Stimulated activated CD4-positive, alpha-beta T cell treated with anti-CD3 and anti-CD28 coated beads, Interleukin-12 subunit alpha, Interleukin-12 subunit beta, amount 100 ng/mL, for 4 hours (primary cell): Measurements from ENCODE around the gene AUTS2.

Source experiments
- DNase-seq: peaks from one replicate; pipeline ENCODE4 v3.0.0-alpha.2; 2020

The AUTS2 gene

DNA sequence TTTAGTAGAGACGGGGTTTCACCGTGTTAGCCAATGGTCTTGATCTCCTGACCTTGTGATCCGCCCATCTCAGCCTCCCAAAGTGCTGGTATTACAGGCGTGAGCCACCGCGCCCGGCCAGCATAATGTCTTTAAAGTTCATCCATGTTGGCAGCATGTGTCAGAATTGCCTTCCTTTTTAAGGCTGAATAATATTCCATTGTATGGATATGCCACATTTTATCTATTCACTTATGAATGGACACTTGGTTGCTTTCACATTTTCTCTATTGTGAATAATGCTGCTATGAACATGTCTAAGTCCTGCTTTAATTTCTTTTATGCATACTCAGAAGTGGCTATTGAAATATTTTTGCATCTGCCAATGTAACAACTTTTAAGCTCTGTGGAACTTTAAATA lies 779.7 kb downstream of the AUTS2 start:
- no peak for DNase-seq

DNA sequence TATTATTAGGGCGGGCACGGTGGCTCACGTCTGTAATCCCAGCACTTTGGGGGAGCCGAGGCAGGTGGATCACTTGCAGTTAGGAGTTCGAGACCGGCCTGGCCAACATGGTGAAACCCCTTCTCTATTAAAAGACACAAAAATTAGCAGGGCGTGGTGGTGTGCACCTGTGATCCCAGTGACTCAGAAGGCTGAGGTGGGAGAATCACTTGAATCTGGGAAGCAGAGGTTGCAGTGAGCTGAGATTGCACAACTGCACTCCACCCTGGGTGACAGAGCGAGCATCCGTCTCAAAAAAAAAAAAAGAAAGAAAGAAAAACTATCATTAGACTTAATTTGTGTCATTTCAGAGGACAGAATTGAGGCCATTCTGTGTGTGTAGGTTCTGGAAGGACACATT lies 780.9 kb downstream of the AUTS2 start:
- no peak for DNase-seq

DNA sequence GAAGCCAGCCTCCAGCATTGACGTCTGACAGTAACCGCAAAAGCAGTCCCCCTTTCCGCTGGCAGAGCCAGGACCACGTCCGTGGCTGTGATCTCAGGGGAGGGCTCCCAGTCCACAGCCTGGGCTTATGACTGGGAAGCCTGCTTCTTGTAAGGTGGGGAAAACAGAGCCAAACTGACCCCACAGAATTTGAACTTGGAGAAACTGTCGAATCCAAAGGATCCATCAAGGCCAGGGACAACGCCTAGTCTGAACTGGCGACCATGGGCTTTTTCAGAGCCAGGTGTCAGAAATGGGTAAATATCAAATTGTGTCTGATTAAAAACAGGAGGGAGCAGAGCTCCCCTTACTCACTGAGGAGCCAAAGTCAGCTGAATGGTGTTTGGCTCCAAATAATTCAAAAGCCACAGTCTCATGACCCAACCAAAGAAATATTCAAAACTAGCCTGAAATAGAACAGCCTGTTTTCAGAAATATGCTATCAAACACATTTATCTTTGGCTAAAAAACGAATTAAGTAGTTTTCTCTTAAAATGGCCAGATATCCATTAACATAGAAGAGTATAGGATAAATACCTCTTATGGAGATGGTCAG lies 782.2 kb downstream of the AUTS2 start:
- no peak for DNase-seq

DNA sequence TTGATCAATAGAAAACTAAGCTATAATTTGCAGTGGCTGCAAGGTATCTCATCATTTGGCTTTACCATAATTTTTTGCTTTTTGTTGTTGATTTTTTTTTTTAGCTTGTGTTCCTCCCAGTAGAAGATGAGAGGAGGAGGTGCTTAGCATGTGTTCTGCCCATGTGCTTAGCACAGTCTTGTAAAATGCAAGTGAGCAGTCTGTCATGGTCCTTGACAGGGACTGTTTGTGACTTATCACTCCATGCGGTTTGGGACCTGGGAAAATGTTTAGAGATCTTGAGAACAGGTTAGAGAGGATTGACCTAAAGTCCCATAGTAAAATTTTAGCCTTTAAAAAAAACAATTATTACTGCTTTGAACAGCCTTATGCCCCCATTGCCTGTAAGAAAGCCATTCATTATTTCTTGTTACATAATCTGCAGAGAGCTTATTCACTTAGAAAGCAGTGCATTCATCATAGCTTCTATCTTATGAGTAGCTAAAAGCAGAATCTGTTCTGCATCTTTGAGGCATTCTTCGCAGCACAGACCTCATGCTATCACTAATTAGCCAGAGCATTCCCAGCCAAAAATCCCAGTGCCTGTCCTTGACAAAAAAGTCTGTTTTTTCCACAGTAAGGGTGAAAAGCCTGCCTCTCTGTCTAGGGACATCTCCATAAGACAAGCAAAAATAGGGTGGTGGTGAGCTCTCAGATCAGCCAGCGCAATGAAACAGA lies 784.9 kb downstream of the AUTS2 start:
- no peak for DNase-seq

DNA sequence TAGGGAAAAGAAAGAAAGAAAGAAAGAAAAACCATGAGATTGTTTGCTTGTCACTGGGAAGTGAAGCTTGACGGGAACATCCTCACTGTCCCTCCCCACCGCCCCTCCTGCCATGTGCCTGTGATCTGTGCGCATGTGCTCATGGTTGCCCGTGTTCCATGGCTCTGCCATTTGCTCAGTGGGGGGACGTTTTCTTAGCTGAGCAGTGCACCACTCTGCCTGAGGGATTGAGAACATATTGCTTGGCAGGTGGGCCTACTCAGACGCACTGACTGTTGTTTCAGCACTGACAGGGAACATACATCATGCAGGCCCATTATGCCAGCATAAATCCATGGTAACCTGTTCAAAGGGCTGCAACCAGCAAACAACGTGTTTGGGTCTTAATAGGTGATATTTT lies 785.7 kb downstream of the AUTS2 start:
- DNase-seq: no peak

DNA sequence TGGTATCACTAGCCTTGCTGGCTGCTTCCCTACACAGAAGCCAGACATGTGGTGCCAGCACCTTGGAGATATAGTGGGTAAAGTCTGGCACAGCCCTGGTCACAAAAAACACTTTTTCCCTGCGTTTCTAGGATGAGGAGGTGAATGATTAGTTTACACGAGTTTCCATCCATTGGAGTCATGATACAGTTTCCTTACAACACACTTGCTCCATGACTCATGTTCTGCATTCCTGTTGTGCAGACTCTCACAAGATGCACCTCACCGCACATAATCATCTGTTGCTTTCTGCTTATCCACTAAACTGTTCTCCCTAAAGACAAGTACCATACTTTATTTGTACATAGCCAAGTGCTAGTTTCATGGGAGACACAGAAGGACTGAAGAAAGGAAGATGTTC lies 786.6 kb downstream of the AUTS2 start:
- DNase-seq: no peak

DNA sequence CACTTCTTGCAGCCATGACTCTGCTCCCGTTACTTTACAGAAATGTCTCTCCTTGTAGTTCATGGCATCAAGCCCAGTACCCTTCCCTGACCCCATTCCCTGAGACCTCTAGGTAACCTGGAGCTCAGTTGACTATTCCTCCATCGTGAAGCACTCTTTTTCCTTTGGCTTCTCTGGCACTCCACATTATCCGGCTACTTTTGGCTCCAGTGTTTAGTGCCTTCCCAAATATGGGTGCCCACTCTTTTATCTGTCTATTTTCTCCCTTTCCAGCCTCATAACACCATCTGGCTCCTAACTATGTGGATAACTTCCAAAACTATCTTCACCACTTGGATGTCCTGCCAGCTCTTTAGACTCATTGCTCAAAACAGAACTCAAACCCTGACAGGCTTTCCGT lies 788.9 kb downstream of the AUTS2 start:
- no peak for DNase-seq

DNA sequence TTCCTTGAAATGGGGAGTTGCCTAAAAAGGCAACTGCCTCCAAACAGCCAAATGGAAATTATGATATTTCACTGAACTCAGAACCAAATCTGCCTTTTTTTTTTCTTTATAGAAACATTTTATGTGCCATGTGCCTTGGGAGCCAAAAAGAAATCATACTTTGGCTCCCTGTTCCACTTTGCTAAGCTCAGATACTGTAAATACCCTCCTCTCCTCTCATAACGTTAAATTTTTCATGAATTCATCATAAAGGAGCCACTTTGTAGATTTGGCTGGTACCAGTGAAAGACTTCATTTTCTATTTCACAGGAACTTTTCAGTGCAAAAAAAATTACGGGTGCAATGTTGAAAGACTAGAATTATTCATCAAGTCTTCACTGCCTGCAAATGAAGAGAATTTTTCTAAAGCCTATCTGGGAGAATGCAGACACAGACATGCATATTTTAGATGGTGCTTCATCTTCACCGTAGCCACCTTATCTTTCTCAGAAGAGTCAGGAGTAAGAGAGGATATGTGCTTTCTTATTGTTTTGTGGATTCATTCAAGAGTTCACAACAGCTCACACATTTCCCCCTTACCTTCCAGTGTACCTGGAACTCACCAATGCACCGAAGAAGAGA lies 791.4 kb downstream of the AUTS2 start:
- no peak for DNase-seq

DNA sequence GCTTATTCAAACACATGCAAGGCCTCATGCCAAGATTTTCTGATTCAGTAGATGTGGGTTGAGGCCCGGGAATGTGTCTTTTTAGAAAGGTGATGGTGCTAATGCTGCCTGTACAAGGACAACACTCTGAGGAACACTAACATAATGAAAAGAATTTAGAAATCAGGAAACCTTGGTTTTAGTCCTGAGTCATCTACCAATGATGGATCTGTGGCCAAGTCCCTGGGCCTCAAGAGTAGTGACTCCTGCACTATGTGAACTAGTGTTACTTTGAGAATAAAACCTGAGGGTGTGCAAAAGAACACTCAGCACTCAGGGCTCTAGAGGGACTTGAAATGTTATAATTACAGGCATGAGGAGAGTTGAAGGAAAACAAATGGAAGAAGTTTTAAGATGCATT lies 792.0 kb downstream of the AUTS2 start:
- no peak for DNase-seq

DNA sequence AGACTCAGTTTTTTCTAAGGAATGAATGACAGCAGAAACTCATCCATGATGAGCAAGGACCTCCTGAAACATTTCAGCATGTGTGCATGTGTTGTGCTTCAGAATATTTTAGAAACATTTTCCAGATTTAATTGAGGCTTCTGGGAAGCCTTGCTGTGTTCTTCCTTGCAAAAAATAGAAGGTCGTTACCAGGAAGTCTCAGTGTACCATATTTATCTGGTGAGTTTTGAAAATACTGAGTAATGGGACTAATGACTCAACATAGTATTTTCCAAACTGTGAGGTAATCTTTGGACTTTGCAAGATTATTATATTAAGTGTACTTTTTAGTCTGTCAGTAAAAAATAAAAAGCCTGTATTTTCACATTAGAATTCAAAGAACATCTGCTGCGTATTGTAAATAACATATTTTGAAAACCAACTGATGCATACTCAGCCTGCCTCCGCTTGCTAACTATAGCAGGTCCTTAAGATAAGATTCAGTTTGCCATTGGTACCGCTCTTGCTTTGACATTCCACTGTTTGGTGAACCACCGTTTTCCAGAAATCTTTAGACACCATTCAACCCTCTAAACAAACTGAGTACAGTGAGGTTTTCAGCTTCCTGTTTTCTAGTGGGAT lies 794.1 kb downstream of the AUTS2 start:
- DNase-seq: no peak

DNA sequence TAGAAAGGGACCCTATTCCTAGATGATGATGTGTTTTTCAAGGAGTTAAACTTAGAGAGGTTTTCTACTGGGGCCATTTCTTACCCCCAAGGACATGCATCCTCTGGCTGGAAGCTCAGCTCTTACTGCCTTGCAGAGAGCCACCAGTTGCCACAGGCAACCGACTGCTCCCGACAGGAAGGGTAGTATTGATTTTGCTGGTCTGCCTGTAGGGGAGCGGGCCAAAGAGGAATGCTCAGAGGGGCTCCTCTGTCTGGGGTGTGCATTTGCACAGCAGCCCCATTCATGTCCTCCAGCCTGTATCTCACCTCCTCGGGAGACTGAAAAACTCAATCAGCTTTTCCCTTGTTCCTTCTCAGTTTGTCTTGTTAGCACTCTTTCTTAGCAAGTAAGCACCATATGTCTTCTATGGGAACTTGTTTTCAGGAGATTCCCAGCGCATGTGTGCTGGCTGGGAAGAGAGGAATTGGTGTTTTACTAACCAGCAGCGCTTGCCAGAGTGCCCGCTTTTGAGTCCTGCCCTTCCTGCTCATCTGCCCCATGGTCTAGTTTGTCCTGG lies 794.7 kb downstream of the AUTS2 start:
- DNase-seq: no peak

DNA sequence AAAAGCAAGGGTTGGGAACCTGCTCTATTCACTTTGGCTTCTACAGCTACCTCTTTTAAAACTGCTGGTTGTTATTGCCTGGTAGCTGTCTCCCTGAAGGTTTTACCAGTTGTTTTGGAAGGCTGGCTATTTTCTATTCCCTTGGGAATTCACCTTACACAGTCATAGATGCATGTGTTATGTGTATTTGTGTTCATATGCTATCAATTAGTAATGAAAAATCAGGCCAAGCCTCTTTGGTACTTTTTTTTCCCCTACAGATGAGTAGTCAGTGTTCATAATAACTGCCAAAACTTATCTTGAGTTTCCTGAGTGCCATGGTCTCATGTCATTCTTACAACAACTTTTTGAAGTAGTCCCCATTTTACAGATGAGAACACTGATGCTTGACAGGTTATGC lies 795.7 kb downstream of the AUTS2 start:
- DNase-seq: no peak

DNA sequence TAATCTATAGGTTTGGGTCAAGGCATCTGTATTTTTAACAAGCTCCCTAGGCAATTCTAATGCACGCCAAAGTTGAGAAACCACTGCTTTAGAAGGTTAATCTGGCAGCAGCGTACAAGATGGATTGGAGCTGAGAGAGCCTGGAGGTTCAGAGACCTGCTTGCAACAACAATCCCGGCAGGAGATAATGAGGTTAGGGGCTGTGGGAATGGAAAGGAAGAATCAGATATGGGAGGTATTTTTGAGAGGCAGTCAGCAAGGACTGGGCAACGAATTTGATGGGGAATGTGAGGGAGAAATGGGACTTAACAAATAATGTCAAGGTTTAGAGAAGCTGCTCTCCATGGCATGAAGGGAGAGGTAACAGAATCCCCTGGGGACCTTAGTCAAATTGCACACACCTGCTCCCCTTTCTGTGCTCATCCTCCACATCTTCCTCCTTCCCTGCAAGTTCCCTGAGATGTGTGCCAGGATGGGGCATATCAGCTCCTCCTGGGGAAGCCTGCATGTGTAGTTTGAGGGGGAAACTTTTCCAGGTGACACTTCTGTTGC lies 802.6 kb downstream of the AUTS2 start:
- no peak for DNase-seq

DNA sequence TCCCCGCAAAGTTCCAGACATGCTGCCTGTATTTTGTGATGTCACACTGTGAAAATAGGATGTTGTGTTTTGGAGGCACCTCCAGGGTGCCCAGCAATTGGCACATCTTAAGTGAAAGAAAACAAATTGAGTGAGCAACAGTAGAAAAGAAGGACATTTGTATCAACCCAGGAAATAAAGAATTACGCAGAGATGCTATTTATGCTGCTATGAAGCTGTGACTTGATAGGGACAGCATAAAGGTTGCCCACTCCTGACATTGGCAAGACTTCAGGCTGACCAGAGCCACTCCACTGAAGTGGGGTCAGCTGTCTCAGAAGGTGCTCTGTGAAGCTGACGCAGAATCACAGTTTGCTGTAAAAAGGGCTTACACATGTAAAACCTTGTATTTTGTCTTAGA lies 803.8 kb downstream of the AUTS2 start:
- no peak for DNase-seq

DNA sequence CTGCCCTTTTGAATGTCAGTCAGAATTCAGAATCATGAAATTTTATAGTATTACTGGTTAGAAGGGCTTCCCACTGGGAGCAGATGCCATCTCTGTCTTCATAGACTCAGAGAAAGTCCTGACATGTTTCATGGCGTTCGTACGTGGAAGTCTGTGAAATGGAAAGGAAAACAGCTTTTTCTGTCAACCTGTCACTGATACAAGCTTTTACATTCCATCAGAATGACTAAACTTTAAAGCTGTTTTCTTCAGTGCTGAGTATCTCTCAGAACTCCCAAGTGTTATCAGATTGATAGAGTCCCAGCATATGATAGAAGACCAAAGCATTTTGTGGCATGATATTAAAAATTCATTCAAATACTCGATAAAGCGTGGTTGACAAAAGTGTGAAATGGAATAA lies 807.0 kb downstream of the AUTS2 start:
- no peak for DNase-seq

DNA sequence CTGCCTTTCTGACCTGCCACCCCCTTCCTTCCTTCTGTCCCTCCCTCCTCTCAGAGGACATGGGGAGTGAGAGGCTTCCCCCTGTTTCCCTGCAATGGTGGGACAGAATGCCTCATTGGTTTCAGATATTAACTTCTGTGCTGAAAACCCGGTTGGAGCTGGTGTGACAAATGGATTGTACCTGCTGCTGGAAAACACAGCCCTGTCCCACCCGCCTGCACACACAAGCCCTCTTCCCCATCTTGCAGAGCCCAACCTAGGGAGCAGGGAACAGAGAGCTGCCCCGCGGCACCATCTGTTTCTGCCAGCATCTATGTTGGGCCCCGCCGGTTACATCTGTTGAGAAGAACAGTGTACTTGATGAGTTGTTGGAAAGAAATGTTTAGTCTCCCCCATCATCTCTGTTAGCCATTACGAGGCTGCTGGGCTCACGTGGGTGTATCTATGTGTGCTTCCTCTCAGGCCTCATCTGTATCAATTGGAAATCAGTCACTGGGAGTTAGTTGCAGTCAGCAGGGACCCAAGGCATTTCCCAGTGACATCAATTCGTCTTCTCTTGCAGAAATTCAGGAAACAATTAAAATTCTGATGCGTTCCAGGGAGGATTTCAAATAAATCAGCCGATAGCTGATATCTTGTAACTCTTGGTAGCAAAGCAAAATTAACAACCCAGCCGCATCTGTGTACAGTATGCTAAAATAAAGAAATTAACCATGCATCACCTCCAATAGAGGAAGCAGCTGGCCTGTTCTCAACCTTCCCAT lies 808.1 kb downstream of the AUTS2 start:
- no peak for DNase-seq

DNA sequence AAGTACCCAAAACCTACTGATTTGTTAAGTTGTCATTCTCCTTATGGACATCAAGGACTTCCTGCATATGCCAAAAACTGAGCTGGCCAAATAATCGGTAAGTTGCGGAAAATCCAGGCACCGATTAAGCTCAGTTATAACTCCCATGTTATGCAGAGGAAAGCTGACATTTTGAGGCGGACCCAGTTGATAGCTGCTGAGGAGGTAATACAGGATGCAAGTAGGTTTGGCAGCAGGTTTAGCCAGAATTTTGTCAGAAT lies 808.6 kb downstream of the AUTS2 start:
- DNase-seq: no peak

DNA sequence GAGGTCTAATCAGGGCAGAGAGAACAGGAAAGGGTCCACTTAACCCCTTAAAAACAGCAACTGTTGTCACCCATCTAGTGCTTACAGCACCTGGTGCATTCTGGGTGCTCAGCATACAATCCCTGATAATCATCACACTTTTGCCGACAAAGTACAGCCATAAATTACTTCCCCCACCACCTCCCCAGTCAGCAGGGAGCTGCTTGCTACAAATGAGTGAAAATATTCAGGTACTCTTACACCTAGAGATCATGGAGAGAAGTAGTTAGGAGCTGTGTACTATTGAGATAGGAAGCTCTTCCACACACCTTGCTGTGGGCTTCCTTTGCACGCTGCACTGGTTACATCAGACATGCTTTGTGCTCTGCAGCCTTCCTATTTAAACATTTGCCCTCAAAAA lies 810.2 kb downstream of the AUTS2 start:
- no peak for DNase-seq

DNA sequence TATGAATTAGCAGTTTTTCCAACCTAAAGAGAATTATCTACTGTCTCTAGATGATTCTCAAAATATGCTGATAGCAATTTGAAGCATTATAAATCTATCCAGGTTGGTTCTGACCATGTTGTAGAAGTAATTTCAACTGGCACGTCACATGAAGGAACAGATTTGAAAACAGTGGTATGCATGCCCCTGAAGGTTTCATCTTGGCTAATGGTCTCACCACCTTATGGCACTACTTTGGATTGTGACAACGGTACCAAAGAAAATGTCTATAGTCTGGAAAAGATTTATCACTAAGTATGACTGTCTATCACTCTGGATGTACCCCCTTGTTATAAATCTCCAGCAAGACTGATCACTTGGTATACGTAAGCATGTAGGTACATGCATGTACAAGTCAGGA lies 810.6 kb downstream of the AUTS2 start:
- DNase-seq: no peak

DNA sequence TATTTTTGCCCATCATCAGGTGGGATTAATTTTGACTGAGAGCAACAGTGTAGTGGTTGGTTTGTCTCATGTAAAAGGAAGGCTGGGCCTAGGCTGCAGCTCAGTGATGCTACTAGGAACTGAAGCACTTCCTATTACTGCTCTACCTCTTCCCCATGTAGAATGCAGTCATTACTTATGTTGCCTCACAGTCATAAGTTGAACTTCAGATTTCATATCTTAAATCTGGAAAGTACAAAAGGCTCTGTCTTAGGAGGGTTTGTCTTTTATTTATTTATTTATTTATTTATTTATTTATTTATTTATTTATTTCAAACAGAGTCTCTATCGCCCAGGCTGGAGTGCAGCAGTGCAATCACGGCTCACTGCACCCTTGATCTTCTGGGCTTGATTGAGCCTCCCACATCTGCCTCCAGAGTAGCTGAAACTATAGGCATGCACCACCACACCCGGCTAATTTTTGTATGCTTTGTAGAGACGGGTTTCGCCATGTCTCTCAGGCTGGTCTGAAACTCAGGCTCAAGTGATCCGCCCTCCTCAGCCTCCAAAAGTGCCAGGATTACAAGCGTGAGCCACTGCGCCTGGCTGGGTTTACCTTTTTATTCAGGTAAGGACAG lies 812.0 kb downstream of the AUTS2 start:
- no peak for DNase-seq

DNA sequence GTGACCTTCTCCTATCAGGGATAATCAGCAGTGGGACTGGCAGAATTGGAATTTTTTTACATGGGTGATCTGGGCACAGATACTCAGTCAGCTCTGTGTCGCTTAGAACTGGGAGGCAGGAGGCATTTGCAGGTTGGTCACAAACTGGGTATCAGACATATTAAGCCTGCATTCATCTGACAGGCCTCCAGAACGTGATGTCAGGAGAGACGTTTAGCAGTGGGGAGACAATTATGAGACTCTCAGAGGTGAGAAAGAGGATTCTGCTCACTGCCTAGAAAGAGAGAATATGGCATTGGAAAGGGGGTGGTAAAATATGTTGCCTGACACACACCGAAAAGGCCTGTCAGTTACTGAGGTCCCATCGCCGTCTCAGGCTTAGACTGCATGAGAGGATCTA lies 816.1 kb downstream of the AUTS2 start:
- DNase-seq: no peak

DNA sequence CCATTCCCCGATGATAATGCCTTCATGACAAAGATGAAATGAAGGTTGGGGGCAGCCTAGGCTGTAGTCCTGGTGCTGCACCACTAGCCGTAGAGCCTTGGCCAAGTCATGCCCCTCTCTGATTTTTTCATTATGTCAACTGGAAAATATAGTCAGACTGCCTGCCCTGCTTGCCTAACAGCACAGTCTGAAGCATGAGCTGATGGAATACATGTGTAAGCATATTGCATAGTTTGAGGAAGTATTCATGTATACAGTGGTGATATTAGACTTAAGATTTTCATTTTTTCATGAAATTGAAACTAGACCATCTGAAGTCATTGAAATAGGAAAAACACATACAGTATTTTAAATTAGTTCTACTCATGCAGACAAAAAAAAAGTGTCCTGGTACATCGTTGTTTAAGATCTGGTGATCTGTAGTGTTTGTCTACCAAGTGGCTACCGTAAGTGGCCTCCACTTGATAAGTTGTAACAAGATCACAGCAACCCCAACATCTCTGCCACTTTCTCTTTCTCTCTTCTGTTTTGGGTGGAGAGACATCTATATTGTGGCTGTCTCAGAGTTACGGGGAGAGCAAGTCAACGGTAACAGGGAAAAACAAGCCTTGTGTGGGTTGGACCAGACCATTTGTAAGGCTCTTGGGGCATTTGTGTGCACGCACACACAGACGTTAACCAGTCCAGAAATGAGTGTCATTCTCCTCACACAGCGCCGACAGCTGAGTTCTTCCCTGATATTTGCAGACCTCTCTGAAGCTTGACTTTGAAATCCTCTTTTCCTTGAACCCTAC lies 817.1 kb downstream of the AUTS2 start:
- no peak for DNase-seq
